Lung (tissue), 12 donors: ENCODE measurements around the gene DDX49. TPM values are rescaled to one million over a fixed set of nuclear protein-coding genes. Genes with fewer than 3 reads are reported as not detected.

ENCODE experiments used
- ATAC-seq: fragments of 200-7000 bp; cut with Tn5 transposase; one replicate; pipeline ENCODE4 v1.9.1; 2020; ENCODE audit warnings: moderate number of reproducible peaks; ENCODE audit not compliant: insufficient read depth, low FRiP score
- DNase-seq, 3 donors: peaks; one replicate each; pipeline ENCODE4 v3.0.0-alpha.2; 2013 to 2017
- H3K27ac ChIP-seq, 2 donors: one replicate each; pipeline ENCODE4 v1.5.1; 2013; ENCODE audit warnings: mild to moderate bottlenecking in 2 of 2, moderate library complexity in 2 of 2, control low read depth in 1 of 2, inconsistent platforms in 1 of 2, low read depth in 1 of 2, low read length in 1 of 2
- H3K27me3 ChIP-seq, 3 donors: one replicate each; pipeline ENCODE4 v1.5.1; 2013; ENCODE audit warnings: low read length in 2 of 3; ENCODE audit not compliant: control insufficient read depth in 3 of 3, insufficient read depth in 3 of 3
- H3K36me3 ChIP-seq, 4 donors: one replicate each; pipeline ENCODE4 v1.5.1; 2013; ENCODE audit warnings: low read length in 4 of 4, mild to moderate bottlenecking in 1 of 4, moderate library complexity in 1 of 4; ENCODE audit not compliant: control insufficient read depth in 4 of 4, insufficient read depth in 4 of 4
- H3K4me1 ChIP-seq, 5 donors: one replicate each; pipeline ENCODE4 v1.5.1; 2013; ENCODE audit warnings: low read length in 5 of 5, mild to moderate bottlenecking in 2 of 5, moderate library complexity in 1 of 5; ENCODE audit not compliant: control insufficient read depth in 5 of 5, insufficient read depth in 5 of 5
- H3K4me3 ChIP-seq: one replicate; pipeline ENCODE4 v1.5.1; 2013; ENCODE audit warnings: mild to moderate bottlenecking, control low read depth, moderate library complexity
- H3K9ac ChIP-seq, 2 donors: one replicate each; pipeline ENCODE4 v1.5.1; 2013; ENCODE audit warnings: low read length in 2 of 2, control low read depth in 1 of 2; ENCODE audit not compliant: insufficient read depth in 1 of 2
- H3K9me3 ChIP-seq, 4 donors: one replicate each; pipeline ENCODE4 v1.5.1; 2013; ENCODE audit warnings: low read length in 3 of 4, mild to moderate bottlenecking in 1 of 4, moderate library complexity in 1 of 4; ENCODE audit not compliant: control insufficient read depth in 4 of 4, insufficient read depth in 3 of 4
- CTCF ChIP-seq: IDR thresholded peaks from 2 replicates; pipeline ENCODE4 v1.5.1; 2012; ENCODE audit warnings: mild to moderate bottlenecking; ENCODE audit errors: control extremely low read depth, extremely low read depth
- WGBS, 2 donors: extraction: QIAGEN DNeasy Blood & Tissue Kit; methylation state at CpG; one replicate each; pipeline ENCODE4 v1.1.7; 2013; 5-methylcytosine and 5-hydroxymethylcytosine counted together
- polyA plus RNA-seq, 2 donors: library from polyadenylated mRNA; stranded (reverse); fragments of 200-250 nt; gene quantifications; one replicate each; pipeline ENCODE4 v1.2.1, GENCODE V29; 2013
- total RNA-seq, 2 donors: library from RNA; depleted of rRNA in 1 of 2; stranded (reverse); fragments of >200 nt in 1 of 2; gene quantifications; one replicate each; pipeline ENCODE4 v1.2.1, GENCODE V29; 2014 to 2021
- donor health status: control.
- donor health status: control.
- donor health status: Bipolar disorder and iron deficiency.
- donor health status: healthy.
- donor health status: DM: yes; HTN: yes; CAD: no.

Gene DDX49
- total and polyA plus RNA-seq, 4 donors, result 32.2 to 69.1 (median 56.2) TPM

GRCh38 chr19:18922228-18922985, 2.9 kb downstream of the DDX49 start:
- 85 to 92% methylated on average over 29 of the region's 29 CpGs for WGBS, 2 donors
- TF ChIP-seq CTCF, result no peak
- DNase-seq (no peak), ATAC-seq (no peak)
- no peak overlapping the region for H3K9ac ChIP-seq
- H3K9me3 ChIP-seq, result no peaks in the 10 kb centered on the region
- peaks cover 0 to 21% (median 6%) of the 10 kb centered on the region in 5 donors for H3K4me1 ChIP-seq
- H3K27ac ChIP-seq, result no peak overlapping the region
- no peaks in the 10 kb centered on the region for H3K27me3 ChIP-seq
- H3K36me3 ChIP-seq, result peaks cover 3 to 49% (median 26%) of the 10 kb centered on the region in 4 donors
- no peak overlapping the region for H3K4me3 ChIP-seq

GRCh38 chr19:18924684-18925213, 5.2 kb downstream of the DDX49 start:
- Histone ChIP-seq H3K9me3 (peaks cover 0 to 1% (median 0%) of the 10 kb centered on the region in 4 donors), H3K9ac (no peak overlapping the region), H3K36me3 (peaks cover 3 to 71% (median 29%) of the 10 kb centered on the region in 4 donors), H3K27me3 (no peaks in the 10 kb centered on the region), H3K27ac (no peak overlapping the region), H3K4me1 (peaks cover 0 to 10% (median 6%) of the 10 kb centered on the region in 5 donors), H3K4me3 (no peak overlapping the region)
- no peak for TF ChIP-seq CTCF
- no peak for DNase-seq
- WGBS, 2 donors, result 93 to 95% methylated on average over 15 of the region's 15 CpGs
- ATAC-seq, result no peak

- DNase-seq (no peak), ATAC-seq (no peak)
- Histone ChIP-seq H3K9ac (no peak overlapping the region), H3K4me1 (peaks cover 0 to 3% (median 0%) of the 10 kb centered on the region in 5 donors), H3K4me3 (no peak overlapping the region), H3K9me3 (peaks cover 0 to 1% (median 0%) of the 10 kb centered on the region in 4 donors), H3K36me3 (peaks cover 3 to 55% (median 28%) of the 10 kb centered on the region in 4 donors), H3K27me3 (no peaks in the 10 kb centered on the region), H3K27ac (no peak overlapping the region)
- WGBS, 2 donors, result 88 to 89% methylated on average over 26 of the region's 26 CpGs
- TF ChIP-seq CTCF, result no peak
Measured at GRCh38 chr19:18928018-18928805, 8.7 kb downstream of the DDX49 start.
